Mucosa of stomach (tissue), 1 donor: ENCODE results near the gene TMEM131L.

Source experiments
- H3K27me3 ChIP-seq: one replicate; pipeline ENCODE4 v1.7.0; 2013; ENCODE audit warnings: mild to moderate bottlenecking, low read length; ENCODE audit not compliant: control insufficient read depth, insufficient read depth
- H3K36me3 ChIP-seq: one replicate; pipeline ENCODE4 v1.7.0; 2013; ENCODE audit warnings: low read length; ENCODE audit not compliant: control insufficient read depth, insufficient read depth
- H3K4me1 ChIP-seq: one replicate; pipeline ENCODE4 v1.7.0; 2013; ENCODE audit warnings: mild to moderate bottlenecking, low read length; ENCODE audit not compliant: control insufficient read depth, insufficient read depth
- H3K4me3 ChIP-seq: one replicate; pipeline ENCODE4 v1.7.0; 2013; ENCODE audit warnings: low read length
- H3K9ac ChIP-seq: one replicate; pipeline ENCODE4 v1.7.0; 2013; ENCODE audit warnings: mild to moderate bottlenecking, low read length, moderate library complexity
- H3K9me3 ChIP-seq: one replicate; pipeline ENCODE4 v1.7.0; 2013; ENCODE audit warnings: mild to moderate bottlenecking, low read length, moderate library complexity; ENCODE audit not compliant: control insufficient read depth
- donor health status: Pancreatic carcinoma.

TMEM131L gene

GRCh38 chr4:153619811-153620210 is 153.7 kb downstream of the TMEM131L start:
- no peak overlapping the region for H3K9ac ChIP-seq
- no peak overlapping the region for H3K4me3 ChIP-seq
- H3K36me3 ChIP-seq = no peaks in the 10 kb centered on the region
- no peaks in the 10 kb centered on the region for H3K9me3 ChIP-seq
- H3K4me1 ChIP-seq = no peaks in the 10 kb centered on the region
- H3K27me3 ChIP-seq = no peaks in the 10 kb centered on the region

- Histone ChIP-seq H3K9me3 (no peaks in the 10 kb centered on the region), H3K36me3 (no peaks in the 10 kb centered on the region), H3K9ac (no peak overlapping the region), H3K4me1 (no peaks in the 10 kb centered on the region), H3K4me3 (no peak overlapping the region), H3K27me3 (no peaks in the 10 kb centered on the region)
Observed at GRCh38 chr4:153620352-153620751, 154.2 kb downstream of the TMEM131L start.

- no peaks in the 10 kb centered on the region for H3K36me3 ChIP-seq
- H3K4me1 ChIP-seq = no peaks in the 10 kb centered on the region
- H3K4me3 ChIP-seq = no peak overlapping the region
- H3K9ac ChIP-seq = no peak overlapping the region
- no peaks in the 10 kb centered on the region for H3K9me3 ChIP-seq
- no peaks in the 10 kb centered on the region for H3K27me3 ChIP-seq
Observed at GRCh38 chr4:153622093-153622492, 155.9 kb downstream of the TMEM131L start.

GRCh38 chr4:153622778-153623240 is 156.6 kb downstream of the TMEM131L start:
- H3K27me3 ChIP-seq = no peaks in the 10 kb centered on the region
- no peak overlapping the region for H3K9ac ChIP-seq
- no peaks in the 10 kb centered on the region for H3K9me3 ChIP-seq
- H3K4me3 ChIP-seq = no peak overlapping the region
- H3K4me1 ChIP-seq = no peaks in the 10 kb centered on the region
- no peaks in the 10 kb centered on the region for H3K36me3 ChIP-seq

GRCh38 chr4:153623491-153623890 is 157.3 kb downstream of the TMEM131L start:
- H3K27me3 ChIP-seq = no peaks in the 10 kb centered on the region

GRCh38 chr4:153628796-153629315 is 162.7 kb downstream of the TMEM131L start:
- Histone ChIP-seq H3K27me3 (no peaks in the 10 kb centered on the region), H3K9me3 (no peaks in the 10 kb centered on the region), H3K4me1 (no peaks in the 10 kb centered on the region), H3K36me3 (no peaks in the 10 kb centered on the region), H3K9ac (no peak overlapping the region), H3K4me3 (no peak overlapping the region)

More at GRCh38 chr4:153623491-153623890, 157.3 kb downstream of the TMEM131L start:
- Histone ChIP-seq H3K4me3 (no peak overlapping the region), H3K36me3 (no peaks in the 10 kb centered on the region), H3K4me1 (no peaks in the 10 kb centered on the region), H3K9ac (no peak overlapping the region), H3K9me3 (no peaks in the 10 kb centered on the region)

GRCh38 chr4:153629776-153630175 is 163.6 kb downstream of the TMEM131L start:
- Histone ChIP-seq H3K9me3 (no peaks in the 10 kb centered on the region), H3K9ac (no peak overlapping the region)

GRCh38 chr4:153634738-153635353 is 168.7 kb downstream of the TMEM131L start:
- no peaks in the 10 kb centered on the region for H3K9me3 ChIP-seq
- no peaks in the 10 kb centered on the region for H3K4me1 ChIP-seq
- no peaks in the 10 kb centered on the region for H3K36me3 ChIP-seq
- no peaks in the 10 kb centered on the region for H3K27me3 ChIP-seq
- no peak overlapping the region for H3K9ac ChIP-seq
- no peak overlapping the region for H3K4me3 ChIP-seq

More at GRCh38 chr4:153629776-153630175, 163.6 kb downstream of the TMEM131L start:
- Histone ChIP-seq H3K4me3 (no peak overlapping the region), H3K4me1 (no peaks in the 10 kb centered on the region), H3K27me3 (no peaks in the 10 kb centered on the region), H3K36me3 (no peaks in the 10 kb centered on the region)

- Histone ChIP-seq H3K27me3 (no peaks in the 10 kb centered on the region), H3K36me3 (no peaks in the 10 kb centered on the region), H3K9me3 (no peaks in the 10 kb centered on the region), H3K4me1 (no peaks in the 10 kb centered on the region), H3K4me3 (no peak overlapping the region), H3K9ac (no peak overlapping the region)
Observed at GRCh38 chr4:153635846-153636245, 169.7 kb downstream of the TMEM131L start.

GRCh38 chr4:153637201-153637600 is 171.0 kb downstream of the TMEM131L start:
- Histone ChIP-seq H3K4me1 (no peaks in the 10 kb centered on the region), H3K9me3 (no peaks in the 10 kb centered on the region), H3K9ac (no peak overlapping the region), H3K36me3 (no peaks in the 10 kb centered on the region), H3K4me3 (no peak overlapping the region), H3K27me3 (no peaks in the 10 kb centered on the region)

GRCh38 chr4:153638011-153638410 is 171.9 kb downstream of the TMEM131L start:
- Histone ChIP-seq H3K9ac (no peak overlapping the region), H3K36me3 (no peaks in the 10 kb centered on the region), H3K9me3 (no peaks in the 10 kb centered on the region), H3K4me3 (no peak overlapping the region), H3K4me1 (no peaks in the 10 kb centered on the region), H3K27me3 (no peaks in the 10 kb centered on the region)

- H3K36me3 ChIP-seq = no peaks in the 10 kb centered on the region
- no peaks in the 10 kb centered on the region for H3K4me1 ChIP-seq
- no peak overlapping the region for H3K4me3 ChIP-seq
- no peaks in the 10 kb centered on the region for H3K27me3 ChIP-seq
- no peak overlapping the region for H3K9ac ChIP-seq
- H3K9me3 ChIP-seq = no peaks in the 10 kb centered on the region
Observed at GRCh38 chr4:153638999-153639398, 172.8 kb downstream of the TMEM131L start.
